Pons (tissue), 1 donor: ENCODE measurements around the gene ELMO1.

ENCODE experiments used
- DNase-seq: peaks from one replicate; pipeline ENCODE4 v3.0.0-alpha.2; 2016; ENCODE audit warnings: low spot score

Gene ELMO1

DNA sequence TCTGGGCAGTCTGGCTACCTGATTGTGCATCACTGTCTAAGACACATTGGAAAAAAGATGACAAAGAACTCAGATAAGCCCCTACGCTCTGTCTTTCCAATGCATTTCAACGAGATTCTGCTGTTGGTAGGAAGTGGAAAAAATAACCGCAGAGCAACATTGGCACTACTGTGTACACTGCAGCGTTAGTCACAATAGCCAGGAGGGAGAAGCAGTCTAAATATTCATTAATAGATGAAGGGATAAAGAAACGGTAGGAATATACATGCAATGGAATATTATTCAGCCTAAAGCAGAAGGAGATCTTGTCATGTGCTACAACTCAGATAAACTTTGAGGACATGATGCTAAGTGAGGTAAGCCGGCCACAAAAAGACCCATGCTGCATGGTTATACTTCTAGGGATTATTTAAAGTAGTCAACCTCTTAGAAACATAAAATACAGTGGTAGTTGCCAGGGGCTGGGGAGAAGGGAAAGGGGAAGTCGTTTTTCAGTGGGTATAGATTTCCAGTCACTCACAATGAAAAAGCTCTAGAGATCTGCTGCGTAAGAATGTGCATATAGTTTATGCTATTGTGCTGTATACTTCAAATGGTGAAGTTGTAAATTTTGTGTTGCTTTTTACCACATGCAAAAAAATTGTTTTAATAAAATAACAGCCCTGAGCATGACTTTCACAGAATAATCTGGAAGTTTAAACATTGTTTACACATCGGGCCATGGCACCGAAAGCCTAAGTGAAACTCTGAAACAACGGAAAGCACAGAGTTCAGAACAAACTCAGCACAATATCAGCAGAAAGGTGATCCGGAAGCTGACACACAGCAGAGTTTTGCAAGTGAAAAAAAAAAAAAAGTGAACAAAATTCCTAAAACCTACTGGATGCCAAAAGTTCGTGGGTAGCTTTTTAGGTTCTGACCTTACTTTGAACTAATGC, 40.1 kb downstream of the ELMO1 start:
- DNase-seq, result no peak

DNA sequence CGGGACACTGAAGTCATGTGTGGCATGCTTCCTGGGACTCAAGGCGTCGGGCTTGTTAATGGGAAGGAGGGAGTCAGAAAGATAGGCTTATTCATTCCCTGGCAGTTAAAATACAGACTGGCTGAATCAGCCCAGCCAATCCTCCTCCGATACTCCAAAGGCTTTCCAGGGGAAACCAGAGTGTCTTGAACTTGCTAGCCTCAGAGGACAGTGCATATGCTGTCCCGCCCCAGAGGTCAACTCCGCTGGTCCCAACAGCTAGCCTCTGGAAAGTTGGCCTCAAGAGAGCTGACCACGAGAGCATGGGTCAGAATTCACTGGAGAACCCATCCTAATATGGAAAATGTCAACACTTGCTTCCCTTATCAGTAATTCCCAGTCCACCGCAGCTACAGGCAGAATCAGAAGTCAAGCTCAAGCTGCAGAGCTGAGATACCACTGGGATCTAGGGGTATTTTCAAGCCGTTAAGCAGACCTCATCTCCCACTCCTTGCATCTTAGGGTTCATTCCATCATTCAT, 43.0 kb downstream of the ELMO1 start:
- DNase-seq, result no peak

DNA sequence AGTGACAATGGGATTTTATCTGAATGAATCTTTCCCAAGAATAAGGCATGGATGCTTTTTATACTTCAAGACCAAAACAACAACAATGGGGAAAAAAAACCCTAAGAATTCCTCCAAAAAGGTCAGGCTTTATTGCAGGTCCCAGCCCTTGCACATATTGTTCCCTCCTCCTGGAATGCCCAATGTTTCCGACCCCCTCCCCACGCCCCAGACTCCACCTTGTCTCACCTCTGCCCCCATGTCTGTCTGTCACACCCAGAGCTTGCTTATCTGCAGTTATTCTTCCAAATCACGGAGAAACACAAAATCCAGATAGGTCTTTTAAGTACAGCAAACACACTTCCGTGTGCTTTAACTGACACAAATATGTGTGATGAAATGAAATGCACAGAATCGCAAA, 43.5 kb downstream of the ELMO1 start:
- DNase-seq, result no peak

DNA sequence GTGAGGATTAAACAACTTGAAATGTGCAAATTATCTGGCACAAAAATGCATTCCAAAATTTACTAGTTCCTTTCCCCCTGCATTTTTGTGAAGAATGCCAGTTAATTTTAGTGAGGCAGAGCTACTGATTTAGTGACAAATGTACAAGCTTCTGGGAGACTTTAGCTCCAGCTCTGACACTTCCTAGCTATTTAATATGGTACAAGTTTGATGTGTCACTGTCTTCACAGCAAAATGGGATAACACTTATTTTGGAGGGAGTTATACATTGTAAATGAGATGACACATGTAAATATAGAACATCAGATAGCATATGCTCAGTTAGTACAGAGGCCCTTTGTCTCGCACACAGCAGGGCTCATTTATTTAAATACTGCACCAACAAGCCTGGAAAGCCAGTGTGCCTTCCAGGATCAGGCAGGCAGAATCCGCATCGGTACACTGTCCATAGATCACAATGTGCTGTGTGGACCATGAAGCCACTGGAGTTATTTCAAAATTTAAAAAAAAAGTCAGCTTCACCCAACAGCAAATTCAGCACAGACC, 48.7 kb downstream of the ELMO1 start:
- no peak for DNase-seq

DNA sequence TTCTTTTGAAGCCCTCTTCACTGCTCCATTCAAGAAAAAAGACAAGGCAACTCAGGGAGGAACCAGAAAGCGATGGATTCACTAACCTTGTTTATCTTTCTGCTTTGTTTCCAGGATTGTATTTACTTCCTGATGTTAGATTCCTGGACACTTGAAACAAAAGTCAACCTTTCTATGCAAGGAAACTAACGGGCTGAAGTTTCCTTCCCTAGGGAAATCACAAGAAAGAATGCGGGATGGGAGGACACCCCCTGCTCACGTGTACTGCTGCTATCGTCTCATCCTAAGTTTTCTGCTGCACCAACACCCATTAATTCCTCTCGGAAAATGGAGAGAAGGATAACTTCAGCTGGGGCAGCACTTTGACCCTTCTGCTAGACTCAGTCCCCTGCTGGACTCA, 50.3 kb downstream of the ELMO1 start:
- DNase-seq, result no peak

DNA sequence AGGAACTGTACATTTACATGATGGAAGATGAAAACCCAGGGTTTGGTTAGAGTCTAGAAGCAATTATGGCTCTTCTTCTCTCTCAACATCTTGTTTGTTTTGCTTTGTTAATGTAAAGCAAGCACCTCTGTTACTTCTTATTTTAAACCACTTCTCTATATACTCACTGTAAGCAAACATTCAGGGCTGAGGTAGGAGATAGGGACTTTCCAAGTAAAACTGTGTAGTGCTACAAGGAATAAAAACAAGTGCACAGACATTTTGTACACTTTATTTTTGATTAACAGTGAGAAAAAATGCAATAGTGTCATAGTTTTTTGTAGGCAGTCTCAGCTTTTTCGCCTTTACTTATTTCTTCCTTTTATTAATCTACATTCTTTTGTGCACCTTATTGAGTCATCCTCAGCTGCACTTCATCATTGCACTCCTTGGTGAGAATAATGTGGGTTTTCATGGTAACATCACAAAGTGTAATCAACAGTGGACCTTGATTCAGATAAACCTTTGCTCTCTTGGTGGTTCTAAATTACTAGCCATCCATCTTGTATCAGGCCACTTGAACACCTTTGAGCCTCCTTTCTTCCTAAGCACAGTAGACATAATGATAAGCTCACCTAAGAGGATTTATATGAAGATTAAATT, 52.9 kb downstream of the ELMO1 start:
- DNase-seq, result no peak

DNA sequence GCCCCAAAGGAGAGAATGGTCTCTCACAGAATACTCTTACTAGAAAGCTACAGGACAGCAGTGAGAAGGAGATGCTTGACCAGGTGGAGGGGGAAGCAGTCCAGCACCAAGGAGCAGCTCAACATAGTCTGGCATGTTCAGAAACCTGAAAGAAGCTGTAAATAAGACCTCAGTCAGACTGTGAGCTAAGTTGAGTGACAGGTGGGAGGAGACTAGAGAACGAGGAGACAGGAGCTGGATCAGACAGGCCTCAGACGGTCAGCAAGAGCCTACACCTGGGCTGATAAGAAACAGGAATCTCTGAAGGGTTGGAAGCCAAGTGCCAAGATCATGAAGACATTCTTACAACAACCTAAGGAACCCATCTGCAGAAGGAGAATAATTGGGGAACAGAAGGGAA, 54.5 kb downstream of the ELMO1 start:
- DNase-seq, result no peak

DNA sequence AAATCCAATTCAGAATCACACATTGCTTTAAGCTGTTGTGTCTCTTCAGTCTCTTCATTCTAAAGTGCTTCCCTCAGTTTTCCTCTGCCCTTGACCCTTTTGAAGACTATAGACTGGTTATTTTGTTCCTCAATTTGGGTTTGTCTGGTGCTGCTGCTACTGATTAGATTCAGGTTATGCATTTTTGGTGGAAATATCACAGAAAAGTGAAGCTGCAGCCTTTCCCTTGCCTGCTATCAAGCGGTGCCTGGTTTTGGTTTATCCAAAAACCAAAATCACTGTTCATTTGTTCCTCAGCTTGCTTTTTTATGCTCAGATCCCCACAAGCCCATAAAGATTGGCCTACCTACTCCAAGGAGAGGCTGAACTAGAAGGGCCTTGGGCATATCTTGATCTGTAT, 55.2 kb downstream of the ELMO1 start:
- DNase-seq, result no peak

DNA sequence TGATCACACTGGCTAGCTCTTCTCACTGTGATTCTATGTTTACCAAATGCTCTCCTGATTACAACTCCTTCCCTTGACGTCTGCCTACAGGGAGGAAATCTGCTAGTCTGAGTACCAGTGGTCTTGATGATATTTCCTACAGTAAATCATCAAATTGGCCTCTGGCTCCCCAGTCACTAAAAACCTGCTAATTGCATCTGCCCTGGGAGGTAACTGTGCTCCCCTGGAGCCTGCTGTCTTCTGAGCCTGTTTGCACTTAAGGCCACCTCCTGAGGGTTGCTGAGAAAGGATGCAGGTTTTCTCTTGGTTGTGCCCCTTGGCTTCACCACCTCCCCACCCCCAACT, 56.0 kb downstream of the ELMO1 start:
- no peak for DNase-seq

DNA sequence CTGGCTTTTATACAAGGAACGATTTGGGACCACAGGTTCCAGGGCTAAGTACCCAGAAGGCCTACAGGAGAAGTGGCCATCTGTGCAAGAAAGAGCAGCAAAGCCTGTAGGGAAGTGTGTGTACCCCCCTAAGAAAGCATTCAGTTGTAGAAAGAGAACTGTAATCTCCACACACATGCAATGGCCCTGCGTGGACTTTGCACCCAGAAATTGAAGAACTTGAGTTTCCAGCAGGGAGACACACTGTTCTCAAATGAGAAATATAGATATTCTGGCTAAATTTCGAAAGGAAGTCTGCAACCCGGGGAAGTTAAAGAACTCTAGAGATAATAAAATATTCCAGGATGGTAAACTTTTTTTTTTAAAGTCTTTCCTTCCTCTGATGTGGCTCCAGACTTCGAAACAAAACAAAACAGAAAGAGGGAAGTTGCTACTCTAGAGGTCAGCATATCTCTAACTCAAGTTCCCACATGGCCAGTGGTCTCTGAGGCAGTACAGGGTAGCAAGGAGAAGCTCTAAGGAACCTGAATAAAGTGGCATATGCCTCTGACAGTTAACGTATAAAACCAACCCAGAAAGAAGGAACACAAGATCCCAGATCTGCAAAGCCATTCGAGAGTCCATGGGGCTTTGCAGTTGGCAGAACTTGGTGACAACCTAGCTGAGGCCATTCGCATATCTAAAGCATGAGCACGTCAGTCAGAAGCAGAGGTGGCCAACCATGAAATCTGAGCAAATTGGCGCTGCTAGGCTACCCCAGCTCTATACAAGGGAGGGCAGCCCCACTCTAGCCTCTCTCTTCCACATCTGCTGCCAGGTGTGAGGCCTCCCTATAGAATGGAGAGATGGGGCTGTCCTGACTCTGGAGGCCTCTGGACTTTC, 56.6 kb downstream of the ELMO1 start:
- peak; percentile 72 for DNase-seq

DNA sequence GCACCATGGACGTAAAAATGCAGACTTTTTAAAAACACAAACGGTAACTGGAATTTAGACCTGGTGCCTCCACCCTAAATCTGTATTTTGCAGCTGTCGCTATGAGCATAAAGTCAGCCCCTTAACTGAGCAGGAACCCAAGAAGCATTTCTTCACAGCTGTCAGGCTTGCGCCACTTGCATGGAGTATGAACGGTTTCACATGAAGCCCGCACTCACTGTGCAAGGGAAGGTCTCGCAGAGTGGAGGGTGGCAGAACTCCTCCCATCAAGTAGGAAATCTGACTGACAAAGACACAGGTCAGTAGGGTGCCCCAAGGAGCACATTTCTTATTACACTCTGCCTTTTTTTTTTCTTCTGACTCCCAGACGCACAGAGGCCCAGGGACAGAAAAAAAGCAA, 58.5 kb downstream of the ELMO1 start:
- DNase-seq, result no peak

DNA sequence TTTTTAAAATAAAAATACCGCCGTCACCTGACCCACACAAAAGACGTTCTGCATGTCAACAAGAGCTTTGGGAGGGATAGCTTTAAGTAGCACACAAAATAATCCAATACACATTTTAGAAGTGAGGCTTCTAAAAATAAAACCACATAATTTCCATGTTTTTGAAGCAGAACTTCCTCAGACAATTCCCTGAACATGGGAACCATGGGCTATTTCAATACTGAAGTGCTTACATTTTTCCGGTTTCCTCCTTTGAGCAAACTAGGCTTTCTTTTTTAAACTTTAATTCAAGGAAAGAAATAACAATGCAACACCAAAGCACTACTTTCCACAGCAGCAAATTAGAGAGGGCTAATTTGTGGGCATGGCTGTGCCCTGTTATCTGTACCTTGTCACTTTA, 59.9 kb downstream of the ELMO1 start:
- DNase-seq, result no peak

DNA sequence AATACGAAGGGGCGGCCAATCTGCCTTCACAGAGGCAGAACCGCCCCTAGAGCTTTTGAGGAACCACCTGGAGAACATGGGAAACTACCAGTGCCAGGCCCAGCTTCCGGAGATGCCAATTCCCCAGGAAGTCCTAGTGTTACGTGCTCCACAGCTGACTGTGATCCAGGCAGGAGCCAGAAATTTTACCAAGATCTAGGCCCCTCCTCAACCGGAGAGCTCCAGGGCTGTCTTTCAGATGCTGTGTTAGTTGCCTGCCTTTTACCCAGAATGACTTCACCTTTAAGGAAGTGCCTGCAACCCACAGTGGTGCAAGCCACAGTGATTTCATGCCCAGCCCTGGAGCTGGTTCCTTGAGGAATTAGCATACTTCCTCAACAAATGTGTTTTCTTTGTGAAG, 62.9 kb downstream of the ELMO1 start:
- DNase-seq, result no peak

DNA sequence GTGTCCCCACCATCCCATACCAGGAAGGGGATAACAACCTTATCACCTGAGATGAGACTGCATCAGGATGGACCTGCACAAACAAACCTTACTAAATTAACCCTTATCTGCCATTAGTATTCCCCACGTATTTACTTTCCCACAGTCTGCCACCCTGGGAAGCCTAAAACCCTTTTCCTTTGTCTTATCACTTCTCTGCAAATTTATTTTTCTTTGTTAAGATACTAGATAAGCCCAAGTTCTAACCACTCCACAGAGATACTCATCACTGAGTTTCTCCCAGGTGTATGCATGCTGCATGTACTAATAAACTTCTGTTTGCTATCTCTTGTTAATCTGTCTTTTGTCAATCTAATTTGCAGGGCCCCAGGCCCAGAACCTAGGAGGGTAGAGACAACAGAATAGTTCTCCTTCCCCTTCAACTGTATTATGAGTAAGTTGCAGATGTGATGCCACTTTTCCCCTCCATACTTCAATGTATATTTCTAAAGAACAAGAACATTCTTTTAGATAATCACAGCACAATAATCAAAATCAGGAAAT, 66.0 kb downstream of the ELMO1 start:
- no peak for DNase-seq

DNA sequence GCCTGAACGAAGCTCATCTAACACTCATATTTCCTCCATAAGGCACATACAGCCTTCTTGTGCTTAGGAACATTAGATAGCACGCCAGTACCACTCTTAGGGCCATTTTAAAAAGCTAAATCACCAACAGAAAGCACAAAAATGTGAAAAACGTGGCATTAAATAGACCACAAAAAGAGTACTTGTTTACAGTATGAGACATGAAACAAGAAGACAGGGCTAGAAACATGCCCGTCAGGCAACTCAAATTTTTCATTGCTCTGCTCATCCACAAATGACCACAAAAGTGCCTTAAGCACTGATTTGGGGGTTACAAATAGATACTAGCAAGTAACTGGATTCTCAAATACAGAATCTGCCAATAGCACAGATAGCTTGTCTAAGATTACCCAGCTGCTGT, 67.8 kb downstream of the ELMO1 start:
- no peak for DNase-seq

DNA sequence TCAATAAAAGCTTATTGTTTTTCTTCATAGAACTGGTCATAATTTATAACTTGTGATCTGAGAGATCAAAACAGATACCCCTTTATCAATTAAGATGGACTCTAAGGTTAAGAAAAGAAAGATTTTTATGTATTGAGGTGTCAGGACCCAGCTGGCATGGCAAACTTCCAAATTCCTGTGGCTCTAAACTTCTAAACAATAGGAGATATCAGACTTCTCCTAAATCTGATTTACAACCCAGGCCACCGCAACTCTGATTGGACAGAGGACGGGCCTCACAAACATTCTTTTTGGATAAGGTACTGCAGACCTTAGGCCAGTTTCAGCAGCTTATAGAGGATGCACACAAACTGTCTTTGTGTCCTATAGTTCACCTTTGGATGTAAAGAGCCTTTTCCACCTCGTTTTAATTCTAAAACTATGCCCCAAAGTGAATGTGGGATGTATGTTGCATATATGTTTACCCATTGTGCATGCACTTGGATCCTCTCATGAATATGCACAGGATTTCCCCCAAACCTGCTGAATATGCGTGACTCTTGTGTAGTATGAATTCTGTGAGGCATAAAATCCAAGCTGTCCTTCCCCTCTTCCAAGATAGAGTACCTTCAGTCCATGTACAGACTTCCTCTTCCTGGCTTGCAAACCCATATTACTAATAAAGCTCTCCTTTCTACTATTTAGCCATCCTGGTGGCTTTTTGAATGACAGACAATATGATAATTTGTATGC, 69.0 kb downstream of the ELMO1 start:
- DNase-seq, result no peak

DNA sequence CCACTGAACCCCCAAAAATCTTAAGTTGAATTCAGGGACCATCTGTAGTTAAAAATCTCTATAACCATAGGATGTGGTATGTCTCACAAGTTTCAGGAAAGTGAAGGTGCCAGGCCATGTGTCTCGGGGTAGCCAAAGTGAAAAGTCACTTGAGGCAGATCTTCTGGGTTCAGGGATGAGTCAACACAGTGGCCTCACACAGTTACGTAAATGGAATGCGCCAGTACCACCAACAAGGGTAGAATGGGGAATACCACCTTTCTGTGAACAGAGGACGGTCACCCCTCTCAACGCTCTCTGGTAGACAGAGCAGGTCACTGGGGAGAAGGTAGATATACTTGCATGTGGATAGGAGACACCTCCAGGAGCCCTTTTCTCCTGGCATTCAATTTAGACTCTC, 71.4 kb downstream of the ELMO1 start:
- no peak for DNase-seq

DNA sequence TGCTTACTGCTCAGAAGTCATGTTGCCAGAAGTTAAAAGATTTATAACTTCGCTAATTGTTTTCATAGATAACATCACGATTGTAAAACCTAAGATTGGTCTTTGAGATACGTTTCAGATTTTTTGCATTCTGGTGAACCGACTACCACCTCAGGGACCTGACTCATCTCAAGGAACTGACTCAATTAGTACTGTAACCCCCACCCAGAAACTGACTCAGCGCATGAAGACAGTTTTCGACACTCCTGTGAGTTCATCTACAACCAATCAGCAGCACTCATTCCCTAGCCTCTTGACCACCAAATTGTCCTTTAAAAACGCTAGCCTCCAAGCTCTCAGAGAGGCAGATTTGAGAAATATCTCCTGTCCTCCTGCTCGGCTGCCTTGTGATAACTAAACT, 72.3 kb downstream of the ELMO1 start:
- no peak for DNase-seq

DNA sequence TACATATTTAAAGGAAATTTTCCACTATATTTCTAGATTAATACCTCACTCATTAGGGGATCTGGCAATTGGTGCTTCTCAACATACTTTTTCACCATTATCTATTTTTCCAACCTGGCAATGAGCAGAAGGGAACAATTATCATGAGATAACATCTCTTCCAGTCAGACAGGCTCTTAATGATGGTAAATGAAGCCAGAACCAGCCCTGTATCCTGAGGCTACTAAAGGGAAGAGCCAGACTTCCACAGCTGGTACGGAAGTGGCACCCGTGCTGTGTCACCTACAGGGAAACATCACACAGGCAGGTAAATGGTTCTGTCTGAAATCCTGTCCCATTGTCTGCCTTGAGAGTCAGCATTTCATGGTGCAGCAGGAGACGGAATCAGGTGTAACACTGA, 75.9 kb downstream of the ELMO1 start:
- DNase-seq, result no peak

DNA sequence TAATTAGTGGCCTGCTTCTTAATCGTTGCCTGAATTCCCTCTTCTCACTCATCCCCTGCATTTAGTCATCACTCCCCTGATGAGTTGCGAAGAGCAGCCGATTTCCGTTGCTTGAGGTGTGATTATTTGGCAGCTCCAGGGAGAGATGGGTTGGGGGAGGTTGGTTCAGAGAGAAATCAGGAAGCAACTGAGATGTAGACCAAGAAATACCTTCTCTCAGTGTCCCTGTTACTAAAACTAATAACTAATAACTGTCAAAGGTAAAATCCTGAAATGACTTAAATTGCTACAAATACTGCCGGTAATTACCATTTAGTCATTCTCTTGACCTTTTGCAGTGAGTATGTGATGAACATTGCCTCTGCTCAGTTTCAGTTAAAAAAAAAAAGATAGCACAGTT, 76.9 kb downstream of the ELMO1 start:
- no peak for DNase-seq

DNA sequence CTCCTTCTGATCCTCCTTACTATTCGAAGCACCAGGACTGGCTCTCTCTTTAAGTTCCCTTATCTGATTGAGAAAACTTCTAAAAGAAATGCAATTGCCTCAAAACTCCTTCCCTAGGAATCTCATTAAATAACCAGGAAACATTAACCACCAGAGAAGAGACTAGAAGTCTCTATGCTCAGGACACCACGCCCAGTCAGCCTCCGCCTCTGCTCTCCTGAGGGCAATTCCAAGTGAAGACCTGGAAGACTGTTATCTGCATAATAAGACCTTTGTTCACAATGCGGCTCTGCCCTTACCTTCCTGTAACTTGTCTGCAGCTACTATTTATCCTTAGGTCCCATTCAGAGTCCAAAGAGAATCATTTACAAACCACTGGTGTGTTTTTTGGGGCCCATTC, 78.8 kb downstream of the ELMO1 start:
- no peak for DNase-seq
